Sigmoid colon (tissue), 7 donors: ENCODE measurements around the gene SCP2D1. TPM values are rescaled to one million over a fixed set of nuclear protein-coding genes. Genes with fewer than 3 reads are reported as not detected.

Experiments
- DNase-seq: peaks from one replicate; pipeline ENCODE4 v3.0.0-alpha.2; 2019
- H3K27ac ChIP-seq, 4 donors: fragments of 200-600 bp; sonication (generic); one replicate each; pipeline ENCODE4 v1.5.1; 2016 to 2019; ENCODE audit warnings: mild to moderate bottlenecking in 1 of 4
- H3K27me3 ChIP-seq, 3 donors: fragments of 200-600 bp; sonication (generic); one replicate each; pipeline ENCODE4 v1.5.1; 2019; ENCODE audit warnings: mild to moderate bottlenecking in 1 of 3
- H3K36me3 ChIP-seq, 4 donors: fragments of 200-600 bp; sonication (generic); one replicate each; pipeline ENCODE4 v1.5.1; 2016 to 2019
- H3K4me1 ChIP-seq, 4 donors: fragments of 200-600 bp; sonication (generic); one replicate each; pipeline ENCODE4 v1.5.1; 2017 to 2019
- H3K4me3 ChIP-seq, 4 donors: fragments of 200-600 bp; sonication (generic); one replicate each; pipeline ENCODE4 v1.5.1; 2017 to 2019; ENCODE audit warnings: mild to moderate bottlenecking in 2 of 4, moderate library complexity in 1 of 4
- H3K9me3 ChIP-seq, 4 donors: fragments of 200-600 bp in 3 of 4; sonication (generic) in 3 of 4; one replicate each; pipeline versions ENCODE4 v1.5.1 to v1.6.1; 2013 to 2019
- CTCF ChIP-seq, 4 experiments: fragments of 450-650 bp in 3 of 4; fragments of 200-600 bp in 1 of 4; IDR thresholded peaks; one replicate each; pipeline ENCODE4 v1.5.1; 2016 to 2019; ENCODE audit warnings: antibody characterized with exemption in 4 of 4, mild to moderate bottlenecking in 3 of 4, moderate library complexity in 2 of 4
- EP300 ChIP-seq, 4 donors: sonication (generic); formaldehyde crosslinking; IDR thresholded peaks; one replicate each; pipeline ENCODE4 v1.6.1; 2017; ENCODE audit warnings: antibody characterized with exemption in 4 of 4
- POLR2A ChIP-seq, 2 donors: fragments of 450-650 bp; IDR thresholded peaks; one replicate each; pipeline ENCODE4 v1.6.1; 2016; ENCODE audit warnings: antibody characterized with exemption in 2 of 2, mild to moderate bottlenecking in 2 of 2, moderate library complexity in 2 of 2
- POLR2AphosphoS5 ChIP-seq, 4 donors: sonication (generic); formaldehyde crosslinking; IDR thresholded peaks; one replicate each; pipeline ENCODE4 v1.6.1; 2017; ENCODE audit warnings: antibody characterized with exemption in 4 of 4
- WGBS, 2 donors: extraction: QIAGEN DNeasy Blood & Tissue Kit; methylation state at CpG; one replicate each; pipeline ENCODE4 v1.1.7; 2013; 5-methylcytosine and 5-hydroxymethylcytosine counted together
- intact Hi-C: fragments of 100-400 bp; cut with DNase I; formaldehyde crosslinking; loops from one replicate; pipeline ENCODE4 v1.15.1; 2023
- polyA plus RNA-seq, 3 donors: library from polyadenylated mRNA; stranded (reverse); fragments of 200-250 nt; gene quantifications; one replicate each; pipeline ENCODE4 v1.2.3, GENCODE V29; 2013
- total RNA-seq, 4 donors: library from RNA; depleted of rRNA; stranded (reverse); fragments of >200 nt; gene quantifications; one replicate each; pipeline ENCODE4 v1.1.0, GENCODE V29; 2016
- donor health status: healthy with polysubstance abuse.
- donor health status: Bipolar disorder and iron deficiency.
- donor health status: healthy.

SCP2D1 gene
- total and polyA plus RNA-seq, 7 donors: 0.99 TPM; not detected in 6

- Histone ChIP-seq H3K27me3 (no peaks in the 10 kb centered on the region), H3K4me3 (no peak overlapping the region), H3K9me3 (peaks cover 0 to 3% (median under 1%) of the 10 kb centered on the region in 4 donors), H3K4me1 (no peaks in the 10 kb centered on the region), H3K27ac (no peak overlapping the region), H3K36me3 (no peaks in the 10 kb centered on the region)
- intact Hi-C loops: no loop called here
- DNase-seq: no peak
- 92 to 94% methylated on average over 6 of the region's 6 CpGs for WGBS, 2 donors
- TF ChIP-seq POLR2AphosphoS5 (IDR thresholded peaks at IDR 0.05) (no peak), POLR2A (IDR thresholded peaks at IDR 0.05) (no peak), CTCF (IDR thresholded peaks at IDR 0.05) (no peak), EP300 (IDR thresholded peaks at IDR 0.05) (no peak)
These were observed 1.8 kb downstream of the SCP2D1 start for GRCh38 chr20:18815194-18815942.

GRCh38 chr20:18822832-18823231 lies 9.2 kb downstream of the SCP2D1 start:
- no peaks in the 10 kb centered on the region for H3K27me3 ChIP-seq
- no peak overlapping the region for H3K4me3 ChIP-seq
- WGBS, 2 donors: 74 to 88% methylated on average over 2 of the region's 2 CpGs
- DNase-seq: peak; percentile 81
- peak in 1 of 4 donors; percentile 32 for TF ChIP-seq POLR2AphosphoS5 (IDR thresholded peaks at IDR 0.05)
- TF ChIP-seq EP300 (IDR thresholded peaks at IDR 0.05): no peak
- peaks cover 0 to 4% (median 1%) of the 10 kb centered on the region in 4 donors for H3K9me3 ChIP-seq
- peak overlapping the region in 2 of 4 donors; percentile 41 to 53 for H3K27ac ChIP-seq
- no peaks in the 10 kb centered on the region for H3K36me3 ChIP-seq
- no peaks in the 10 kb centered on the region for H3K4me1 ChIP-seq
- intact Hi-C loops: loop anchor here (2.0 kb wide), 1 partner anchor 190 kb away; no protein-coding TSS in a partner anchor

DNA sequence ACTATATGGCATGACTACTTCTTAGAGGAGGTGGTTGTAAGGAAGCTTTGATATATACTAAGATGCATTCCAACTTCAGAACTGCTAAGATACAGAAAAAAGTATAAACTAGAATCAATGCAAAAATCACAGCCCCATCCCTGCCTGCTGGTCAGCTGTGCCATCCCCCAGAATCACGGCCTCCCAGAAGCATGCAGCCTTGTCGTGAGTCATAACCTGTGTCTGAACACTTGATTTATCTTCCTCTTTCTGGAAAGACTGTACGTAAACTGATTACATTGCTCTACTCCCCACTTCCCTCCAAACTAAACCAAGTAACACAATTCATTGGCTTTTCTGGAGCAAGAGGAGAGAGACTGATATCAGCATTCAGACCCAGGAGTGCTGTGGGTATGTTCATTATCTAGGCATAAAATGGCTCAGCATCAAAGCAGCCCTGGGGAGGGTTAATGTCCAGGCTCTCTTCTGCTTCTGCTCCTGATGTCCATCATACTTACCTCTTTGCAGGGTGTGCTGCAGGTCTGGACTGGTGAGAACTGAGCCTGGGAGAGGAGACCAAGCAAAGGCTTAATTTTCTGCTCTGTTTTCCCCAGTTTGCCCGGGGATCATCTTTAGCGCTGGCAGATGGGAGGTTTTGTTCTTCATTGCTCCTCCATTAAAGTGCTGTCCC lies 18.4 kb downstream of the SCP2D1 start:
- H3K9me3 ChIP-seq: no peaks in the 10 kb centered on the region
- WGBS, 2 donors: 53 to 77% methylated on average over 5 of the region's 5 CpGs
- no peak for DNase-seq
- H3K4me1 ChIP-seq: peaks cover 0 to 5% (median 0%) of the 10 kb centered on the region in 4 donors
- intact Hi-C loops: no loop called here
- no peak overlapping the region for H3K4me3 ChIP-seq
- no peaks in the 10 kb centered on the region for H3K36me3 ChIP-seq
- peak overlapping the region in 1 of 4 donors; percentile 16 for H3K27ac ChIP-seq
- no peaks in the 10 kb centered on the region for H3K27me3 ChIP-seq
- TF ChIP-seq EP300 (IDR thresholded peaks at IDR 0.05) (no peak), CTCF (IDR thresholded peaks at IDR 0.05) (no peak), POLR2AphosphoS5 (IDR thresholded peaks at IDR 0.05) (no peak), POLR2A (IDR thresholded peaks at IDR 0.05) (no peak)

DNA sequence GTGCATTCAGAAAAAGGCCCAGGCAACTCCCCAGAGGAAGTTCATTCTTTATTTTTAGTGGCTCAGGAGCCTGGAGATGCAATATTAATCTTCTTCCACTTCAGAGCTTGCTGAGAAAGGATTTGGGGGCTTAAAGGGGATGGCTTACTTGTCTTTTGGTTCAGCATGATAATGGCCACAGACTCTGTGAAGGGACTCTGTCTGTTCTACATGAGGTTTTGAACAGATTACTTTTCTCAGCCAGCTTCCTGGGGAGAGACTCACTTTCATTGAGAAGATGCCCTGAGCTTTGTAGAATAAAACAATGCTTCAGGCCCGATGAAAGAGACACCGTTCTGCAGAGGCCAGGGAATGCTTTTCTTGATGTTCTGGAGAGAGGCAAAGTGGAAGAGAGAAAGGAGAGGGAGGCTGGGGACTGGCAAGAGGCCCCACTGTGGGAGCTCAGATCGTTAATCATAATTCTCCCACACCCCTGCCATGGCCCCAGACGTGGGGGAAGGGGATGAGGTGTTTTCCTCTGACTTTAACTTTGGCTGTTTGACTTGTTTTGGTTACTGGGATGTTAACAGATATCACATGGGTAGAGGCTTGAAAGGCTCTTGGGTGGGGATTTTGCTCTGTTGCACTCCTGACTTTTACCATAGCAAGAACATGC lies 19.1 kb downstream of the SCP2D1 start:
- Histone ChIP-seq H3K27ac (peak overlapping the region in 1 of 4 donors; percentile 16), H3K4me1 (peaks cover 0 to 5% (median 0%) of the 10 kb centered on the region in 4 donors), H3K36me3 (no peaks in the 10 kb centered on the region), H3K4me3 (no peak overlapping the region), H3K27me3 (no peaks in the 10 kb centered on the region), H3K9me3 (no peaks in the 10 kb centered on the region)
- intact Hi-C loops: no loop called here
- no peak for DNase-seq
- WGBS, 2 donors: 42 to 50% methylated on average over 4 of the region's 4 CpGs
- TF ChIP-seq POLR2A (IDR thresholded peaks at IDR 0.05) (no peak), EP300 (IDR thresholded peaks at IDR 0.05) (no peak), CTCF (IDR thresholded peaks at IDR 0.05) (no peak), POLR2AphosphoS5 (IDR thresholded peaks at IDR 0.05) (no peak)
